IPS DF 19.7 (cell line): Measurements from ENCODE around the gene PCSK1.
"Not testable (repeated sequence)": the region's sequence is repeated elsewhere in the genome, so short reads cannot be mapped to it uniquely, and the experiment has no call there.

Source experiments
- DNase-seq: peaks from one replicate; pipeline ENCODE4 v3.0.0-alpha.2; 2013; ENCODE audit warnings: low read depth, low spot score

The PCSK1 gene

DNA sequence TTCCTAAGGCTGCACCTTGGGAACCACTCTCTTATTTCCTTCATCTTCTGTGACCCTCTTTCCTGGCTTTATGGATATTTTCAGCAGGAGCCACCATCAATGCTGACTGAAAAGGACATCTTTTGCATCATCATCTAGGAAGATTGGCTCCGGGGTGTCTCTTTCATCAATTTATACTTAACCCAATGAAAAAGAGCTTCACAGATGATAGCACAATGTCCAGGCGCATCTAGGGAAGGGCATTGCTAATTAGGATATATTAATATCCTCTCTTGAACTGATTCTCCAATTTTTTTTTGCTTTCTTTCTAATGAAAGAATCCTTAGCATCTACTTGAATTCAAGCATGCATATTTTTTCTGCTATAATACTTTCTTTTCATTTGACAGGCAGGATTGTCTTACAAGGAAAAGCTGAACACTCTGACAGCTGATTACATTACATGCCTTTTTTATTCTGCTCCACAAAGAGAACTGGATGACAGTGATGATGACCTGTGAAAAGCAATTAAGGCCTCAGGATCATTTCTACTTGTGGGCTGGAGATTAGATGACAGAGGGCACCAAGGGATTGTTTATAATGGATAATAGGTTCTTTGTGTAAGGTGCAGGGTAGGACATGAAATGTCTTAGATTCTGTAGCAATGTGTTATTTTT, 60.2 kb downstream of the PCSK1 start:
- DNase-seq: no peak

DNA sequence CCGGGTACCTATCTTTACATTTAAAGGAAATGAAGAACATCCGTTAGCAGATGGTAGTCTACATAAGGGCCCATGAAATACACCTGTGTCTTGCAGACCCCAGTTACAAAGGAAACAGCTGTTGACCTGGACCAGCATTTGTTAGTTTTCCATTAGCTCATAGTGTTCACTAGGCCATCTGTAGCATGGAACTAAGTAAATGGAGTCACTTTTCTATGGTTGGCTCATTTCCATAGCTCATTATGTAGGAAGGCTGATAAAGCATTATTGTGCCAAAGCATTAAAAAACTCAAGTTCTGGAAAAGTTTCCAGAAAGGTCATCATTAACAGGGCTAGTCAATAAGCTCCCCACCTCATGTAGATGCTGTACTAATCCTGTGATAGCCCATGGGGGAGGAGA, 62.1 kb downstream of the PCSK1 start:
- no peak for DNase-seq

DNA sequence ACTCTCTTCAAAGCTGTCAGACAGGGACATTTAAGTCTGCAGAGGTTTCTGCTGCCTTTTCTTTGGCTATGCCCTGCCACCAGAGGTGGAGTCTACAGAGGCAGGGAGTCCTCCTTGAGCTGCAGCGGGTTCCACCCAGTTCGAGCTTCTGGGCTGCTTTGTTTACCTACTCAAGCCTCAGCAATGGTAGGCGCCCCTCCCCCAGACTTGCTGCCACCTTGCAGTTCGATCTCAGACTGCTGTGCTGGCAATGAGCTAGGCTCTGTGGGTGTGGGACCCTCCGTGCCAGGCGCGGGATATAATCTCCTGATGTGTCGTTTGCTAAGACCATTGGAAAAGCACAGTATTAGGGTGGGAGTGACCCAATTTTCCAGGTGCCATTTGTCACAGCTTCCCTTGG, 65.7 kb downstream of the PCSK1 start:
- DNase-seq: not testable (repeated sequence)

GRCh38 chr5:96354237-96354636, 78.8 kb downstream of the PCSK1 start:
- no peak for DNase-seq

DNA sequence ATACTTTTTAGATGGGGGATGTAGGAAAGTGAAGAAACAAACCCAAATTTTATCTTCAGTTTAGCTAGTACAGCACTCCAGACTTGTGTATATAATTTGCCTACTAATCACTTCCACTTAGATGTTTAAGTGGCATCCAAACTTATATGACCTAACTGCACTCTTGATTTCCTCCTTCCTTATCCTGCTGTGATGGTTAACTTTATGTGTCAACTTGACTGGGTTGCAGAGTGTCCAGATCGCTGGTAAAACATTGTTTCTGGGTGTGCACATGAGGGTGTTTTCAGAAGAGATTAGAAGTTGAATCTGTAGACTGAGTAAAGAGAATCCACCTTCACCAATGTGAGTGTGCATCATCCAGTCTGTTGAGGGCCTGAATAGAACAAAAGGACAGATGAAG, 79.8 kb downstream of the PCSK1 start:
- DNase-seq: no peak

- no peak for DNase-seq
Observed at GRCh38 chr5:96350678-96351077, 82.4 kb downstream of the PCSK1 start.

- no peak for DNase-seq
Observed at GRCh38 chr5:96348536-96348935, 84.5 kb downstream of the PCSK1 start.

- no peak for DNase-seq
Observed at GRCh38 chr5:96347502-96348292, 85.4 kb downstream of the PCSK1 start.

- no peak for DNase-seq
Observed at GRCh38 chr5:96344678-96345577, 88.1 kb downstream of the PCSK1 start.

DNA sequence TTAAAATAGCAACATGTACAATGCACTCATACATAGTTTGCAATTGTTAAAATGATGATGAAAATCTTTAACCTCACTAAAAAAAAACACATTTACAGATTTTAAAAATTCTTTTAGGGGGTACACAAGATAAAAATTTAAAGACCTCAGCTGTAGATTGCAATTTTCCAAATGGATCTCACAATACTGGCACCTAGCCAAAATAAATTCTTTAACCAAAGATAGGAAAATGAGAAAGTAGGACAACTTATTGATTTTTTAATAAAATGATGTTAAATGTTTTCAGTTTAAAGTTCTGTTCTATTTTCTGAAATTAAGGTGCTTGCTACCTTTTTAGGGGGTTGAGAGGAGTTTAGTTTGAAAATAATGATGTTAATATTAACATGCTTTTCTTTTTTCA, 90.0 kb downstream of the PCSK1 start:
- no peak for DNase-seq

- no peak for DNase-seq
Observed at GRCh38 chr5:96342581-96342980, 90.5 kb downstream of the PCSK1 start.
